GM12865 (cell line): Measurements from ENCODE around the gene TYSND1.

Experiments
- DNase-seq: peaks from one replicate; pipeline ENCODE4 v3.0.0; 2010; ENCODE audit warnings: low read depth
- H3K4me3 ChIP-seq: 2 replicates; pipeline ENCODE4 v1.5.1; 2011; ENCODE audit warnings: mild to moderate bottlenecking, low read depth, low read length, control low read depth
- TF ChIP-seq, protein P1 (sequence below): IDR thresholded peaks from 2 replicates; pipeline ENCODE4 v1.5.1; 2011; ENCODE audit warnings: low read length, control low read depth, low read depth, inconsistent platforms; ENCODE audit not compliant: insufficient read depth; ENCODE audit errors: missing control alignments

TYSND1 gene

DNA sequence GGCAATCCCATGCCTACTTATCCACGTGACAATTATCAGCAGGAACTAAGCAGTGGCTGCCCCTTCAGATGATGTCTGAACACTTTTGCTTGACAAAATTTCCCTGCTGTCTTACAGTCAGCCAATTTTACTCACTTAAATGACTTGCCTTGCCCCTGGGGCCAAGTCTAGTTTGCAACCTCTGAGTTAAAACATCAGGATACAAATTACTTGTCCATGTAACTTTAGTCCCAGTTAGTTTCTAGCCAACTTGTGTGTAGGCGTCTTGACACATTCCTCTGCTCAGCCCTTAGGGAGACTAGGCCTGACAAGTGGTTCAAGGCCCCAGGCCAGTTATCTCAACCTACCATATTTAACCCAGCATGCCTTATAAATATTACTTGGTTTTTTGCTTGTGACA, 11.6 kb upstream of the TYSND1 start:
- TF ChIP-seq, protein P1, sequence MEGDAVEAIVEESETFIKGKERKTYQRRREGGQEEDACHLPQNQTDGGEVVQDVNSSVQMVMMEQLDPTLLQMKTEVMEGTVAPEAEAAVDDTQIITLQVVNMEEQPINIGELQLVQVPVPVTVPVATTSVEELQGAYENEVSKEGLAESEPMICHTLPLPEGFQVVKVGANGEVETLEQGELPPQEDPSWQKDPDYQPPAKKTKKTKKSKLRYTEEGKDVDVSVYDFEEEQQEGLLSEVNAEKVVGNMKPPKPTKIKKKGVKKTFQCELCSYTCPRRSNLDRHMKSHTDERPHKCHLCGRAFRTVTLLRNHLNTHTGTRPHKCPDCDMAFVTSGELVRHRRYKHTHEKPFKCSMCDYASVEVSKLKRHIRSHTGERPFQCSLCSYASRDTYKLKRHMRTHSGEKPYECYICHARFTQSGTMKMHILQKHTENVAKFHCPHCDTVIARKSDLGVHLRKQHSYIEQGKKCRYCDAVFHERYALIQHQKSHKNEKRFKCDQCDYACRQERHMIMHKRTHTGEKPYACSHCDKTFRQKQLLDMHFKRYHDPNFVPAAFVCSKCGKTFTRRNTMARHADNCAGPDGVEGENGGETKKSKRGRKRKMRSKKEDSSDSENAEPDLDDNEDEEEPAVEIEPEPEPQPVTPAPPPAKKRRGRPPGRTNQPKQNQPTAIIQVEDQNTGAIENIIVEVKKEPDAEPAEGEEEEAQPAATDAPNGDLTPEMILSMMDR = no peak
- DNase-seq = no peak
- no peak overlapping the region for H3K4me3 ChIP-seq

DNA sequence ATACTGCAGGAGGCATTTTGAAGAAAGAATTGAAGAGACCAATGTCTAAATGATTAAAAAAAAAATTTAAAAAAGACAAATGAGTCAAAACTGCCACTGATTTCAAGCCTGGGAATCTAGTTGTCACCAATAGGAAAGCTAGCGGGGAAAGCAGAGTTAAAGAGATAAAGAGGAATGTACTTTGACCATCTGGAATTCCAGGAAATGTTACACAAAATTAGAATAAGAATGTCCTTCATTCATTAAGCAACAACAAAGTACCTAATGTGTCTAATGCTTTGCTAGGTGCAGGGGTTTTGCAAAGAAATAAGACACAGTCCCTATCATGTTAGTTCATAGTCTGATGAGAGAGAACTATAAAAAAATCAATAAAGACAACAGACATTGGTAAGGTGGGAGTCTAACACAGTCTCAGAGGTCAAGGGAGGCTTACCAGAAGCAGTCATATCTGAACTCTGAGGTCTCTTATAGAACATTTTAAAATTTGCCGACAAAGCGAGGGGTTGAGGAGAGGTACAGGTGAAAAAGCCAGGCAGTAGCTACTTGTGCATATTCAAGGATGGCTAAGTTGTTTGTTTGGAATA, 8.8 kb upstream of the TYSND1 start:
- H3K4me3 ChIP-seq = no peak overlapping the region
- no peak for DNase-seq
- TF ChIP-seq, protein P1 = no peak

- H3K4me3 ChIP-seq = no peak overlapping the region
- DNase-seq = no peak
- TF ChIP-seq, protein P1 = no peak
These were observed 2.0 kb upstream of the TYSND1 start for GRCh38 chr10:70148516-70148915.

DNA sequence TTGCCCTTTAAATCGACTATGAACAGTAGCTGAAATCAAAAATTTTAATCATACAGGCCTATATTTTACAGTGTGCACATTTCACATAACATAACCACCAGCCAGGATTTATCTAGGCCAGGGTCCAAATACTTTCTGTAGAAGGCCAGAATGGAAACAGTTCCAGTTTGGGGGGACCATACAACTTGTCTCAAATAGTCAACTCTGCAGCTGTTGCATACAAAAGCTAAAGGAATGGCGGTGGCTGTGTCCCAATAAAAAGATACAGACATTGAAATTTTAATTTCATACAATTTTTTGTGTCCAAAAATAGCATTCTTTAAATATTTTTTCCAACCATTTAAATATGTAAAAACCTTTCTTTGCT, 742 bp upstream of the TYSND1 start:
- peak overlapping the region; percentile 57 for H3K4me3 ChIP-seq
- DNase-seq = no peak
- TF ChIP-seq, protein P1 = no peak

DNA sequence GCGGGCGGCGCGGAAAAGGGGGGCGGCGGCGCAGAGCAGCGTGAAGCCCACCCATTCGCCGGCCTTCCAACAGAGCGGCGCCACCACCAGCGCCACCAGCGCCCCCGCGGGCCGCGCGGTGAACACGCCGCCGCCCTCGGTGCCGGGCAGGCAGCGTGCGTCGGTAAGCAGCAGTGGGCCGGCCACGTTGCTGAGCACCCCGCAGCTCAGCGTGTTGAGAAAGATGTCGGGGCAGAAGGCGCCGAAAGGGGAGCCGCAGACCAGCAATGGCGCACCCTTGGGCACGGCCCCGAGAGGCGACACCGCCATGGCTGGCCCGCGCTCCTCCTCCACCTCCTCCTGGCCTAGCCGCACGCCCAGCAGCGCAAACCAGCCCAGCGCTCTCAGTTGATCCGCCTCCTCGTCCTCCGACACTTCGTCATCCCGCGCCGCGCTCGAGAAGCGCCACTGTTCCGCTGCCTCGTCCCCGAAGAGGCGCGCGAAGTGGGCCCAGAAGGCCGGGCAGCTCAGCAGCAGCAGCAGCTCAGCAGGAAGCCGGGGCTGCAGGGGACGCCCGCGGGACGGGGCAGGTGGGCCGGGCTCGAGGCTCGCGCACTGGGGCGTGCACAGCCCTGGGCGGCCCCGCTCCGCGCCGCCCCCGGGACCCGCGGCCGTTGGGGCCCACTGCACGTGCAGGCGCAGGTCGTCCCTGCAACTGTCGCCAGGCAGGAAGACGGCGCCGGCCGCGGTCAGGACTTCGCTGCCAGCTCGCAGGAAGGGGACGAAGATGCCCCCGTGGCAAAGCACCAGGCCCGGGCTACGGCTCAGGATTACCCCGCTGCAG, 623 bp downstream of the TYSND1 start:
- TF ChIP-seq, protein P1 = peak; percentile 66
- H3K4me3 ChIP-seq = peak overlapping the region; percentile 57
- peak; percentile 82 for DNase-seq

GRCh38 chr10:70145166-70145665, 1.3 kb downstream of the TYSND1 start:
- no peak for DNase-seq
- TF ChIP-seq, protein P1 = no peak
- peak overlapping the region; percentile 57 for H3K4me3 ChIP-seq
